GDM1 (cell line): ENCODE results near the gene EZH1.
"Not testable (repeated sequence)": the region's sequence is repeated elsewhere in the genome, so short reads cannot be mapped to it uniquely, and the experiment has no call there.

ENCODE experiments used
- DNase-seq: peaks from one replicate; lab custom pipeline; 2025; lab: John Stamatoyannopoulos, UW

EZH1 gene

DNA sequence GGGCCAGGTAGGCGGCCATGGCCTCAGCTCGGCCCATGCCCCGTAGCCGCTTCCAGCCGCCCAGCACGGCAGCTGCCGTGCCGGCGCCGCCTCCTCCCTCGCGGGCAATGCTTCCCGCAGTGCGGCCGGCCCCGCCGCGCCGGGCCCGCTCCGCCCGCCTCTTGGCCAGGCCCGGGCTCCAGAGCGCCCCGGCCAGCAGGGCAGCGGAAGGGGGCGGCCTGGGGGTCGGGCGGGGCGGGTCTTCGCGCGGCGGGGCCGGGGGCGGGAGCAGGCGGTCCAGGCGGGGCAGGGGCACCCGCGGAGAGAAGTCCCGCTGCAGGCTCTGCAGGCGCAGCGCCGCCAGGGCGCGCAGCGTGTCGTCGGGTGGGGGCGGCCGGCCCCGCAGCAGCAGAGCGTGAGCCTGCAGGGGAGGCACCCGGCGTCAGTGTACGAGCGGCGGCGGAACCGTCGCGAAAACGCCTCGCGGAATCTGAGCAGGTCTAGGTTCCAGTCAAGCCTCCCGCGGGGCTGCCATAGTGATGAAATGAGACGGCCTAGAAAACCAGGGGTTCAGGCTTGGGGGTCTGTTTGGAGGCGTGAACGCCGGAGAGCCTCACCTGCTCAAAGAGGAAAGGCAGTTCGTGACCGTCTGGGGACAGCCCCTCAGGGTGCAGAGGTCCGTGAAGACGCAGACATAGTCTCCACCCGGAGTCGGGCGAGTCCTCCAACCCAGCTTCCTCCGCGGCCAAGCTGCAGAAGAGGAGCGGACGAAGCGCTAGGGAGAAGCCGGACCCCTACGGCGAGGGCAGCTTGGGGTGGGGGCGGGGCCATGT is 74.7 kb downstream of the EZH1 start:
- DNase-seq: no peak

DNA sequence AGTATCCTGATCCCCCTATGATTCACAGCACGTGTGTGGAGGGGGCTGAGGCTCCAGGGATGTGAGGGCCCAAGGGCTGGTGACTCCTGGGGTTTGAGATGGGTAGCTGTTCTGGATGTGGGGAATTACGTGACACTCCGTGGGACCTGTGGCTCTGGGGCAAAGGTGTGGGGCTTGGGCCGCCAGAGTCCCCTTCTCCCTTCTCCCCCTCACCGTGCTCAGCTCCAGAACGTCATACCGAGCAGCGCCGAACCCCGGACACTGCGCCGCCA is 75.2 kb downstream of the EZH1 start:
- no peak for DNase-seq

DNA sequence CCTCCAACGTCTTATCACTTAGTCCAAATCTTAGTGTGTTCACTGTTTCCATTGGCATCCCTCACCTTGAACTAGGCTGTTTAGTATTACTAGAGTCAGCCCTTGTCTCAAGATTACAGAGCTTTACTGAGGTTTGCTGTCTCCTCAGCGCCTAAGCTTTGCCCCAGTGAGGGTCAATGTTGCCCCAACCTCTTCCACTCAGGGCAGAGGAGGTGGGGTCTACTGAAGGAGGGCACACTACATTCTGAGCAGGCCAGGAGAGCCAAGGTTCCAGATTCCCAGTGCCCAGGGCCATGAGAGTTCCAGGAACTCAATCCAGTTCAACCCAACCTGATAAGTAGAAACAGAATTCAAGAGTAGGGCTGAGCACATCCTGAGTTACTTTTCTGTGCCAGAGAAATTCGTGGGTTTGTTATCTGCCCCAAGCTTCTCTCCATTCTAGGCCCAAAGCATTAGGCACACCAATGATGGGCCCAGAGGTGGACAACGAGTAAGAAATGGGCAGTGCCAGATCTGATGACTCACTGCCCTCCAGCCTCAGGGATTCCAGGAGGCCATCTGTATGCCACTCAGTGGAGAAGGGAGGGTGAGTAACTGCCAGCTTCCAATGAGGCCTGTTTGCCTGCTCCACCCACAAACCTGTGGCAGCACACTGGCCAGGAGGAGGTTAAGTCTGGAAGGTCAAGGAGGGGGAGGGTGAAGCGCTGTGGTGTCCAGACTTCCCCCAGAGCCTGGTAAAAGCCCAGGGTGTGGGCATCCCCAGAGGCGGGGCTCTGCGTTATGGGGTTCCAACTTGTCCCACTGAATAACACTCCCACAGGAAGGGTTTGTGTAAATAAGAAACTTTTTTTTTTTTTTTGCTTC is 77.5 kb downstream of the EZH1 start:
- DNase-seq: no peak

DNA sequence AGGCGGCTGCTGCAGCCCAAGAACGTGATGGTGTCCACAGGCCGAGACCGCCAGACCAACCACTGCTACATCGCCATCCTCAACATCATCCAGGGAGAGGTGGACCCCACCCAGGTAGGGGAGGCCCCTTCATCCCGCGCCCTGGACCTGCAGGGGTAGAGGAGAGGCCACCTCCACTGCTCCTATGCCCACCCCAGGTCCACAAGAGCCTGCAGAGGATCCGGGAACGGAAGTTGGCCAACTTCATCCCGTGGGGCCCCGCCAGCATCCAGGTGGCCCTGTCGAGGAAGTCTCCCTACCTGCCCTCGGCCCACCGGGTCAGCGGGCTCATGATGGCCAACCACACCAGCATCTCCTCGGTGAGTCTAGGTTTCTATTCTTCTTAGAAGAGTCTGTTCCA is 78.7 kb downstream of the EZH1 start:
- not testable (repeated sequence) for DNase-seq

DNA sequence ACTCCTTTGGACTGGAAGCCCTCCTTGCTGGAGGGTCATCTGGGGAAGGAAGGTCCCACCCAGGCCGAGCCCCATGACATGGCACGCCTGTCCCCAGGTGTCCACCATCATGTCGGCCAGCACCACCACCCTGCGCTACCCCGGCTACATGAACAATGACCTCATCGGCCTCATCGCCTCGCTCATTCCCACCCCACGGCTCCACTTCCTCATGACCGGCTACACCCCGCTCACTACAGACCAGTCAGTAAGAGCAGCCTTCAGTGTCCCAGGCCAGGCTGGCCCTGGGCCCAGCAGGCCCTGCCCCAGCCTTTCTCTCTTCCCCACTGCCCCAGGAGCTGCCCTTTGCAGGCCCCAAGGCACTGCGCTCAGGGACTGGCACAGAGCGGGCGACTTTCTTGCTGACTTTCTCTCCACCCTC is 79.2 kb downstream of the EZH1 start:
- no peak for DNase-seq

DNA sequence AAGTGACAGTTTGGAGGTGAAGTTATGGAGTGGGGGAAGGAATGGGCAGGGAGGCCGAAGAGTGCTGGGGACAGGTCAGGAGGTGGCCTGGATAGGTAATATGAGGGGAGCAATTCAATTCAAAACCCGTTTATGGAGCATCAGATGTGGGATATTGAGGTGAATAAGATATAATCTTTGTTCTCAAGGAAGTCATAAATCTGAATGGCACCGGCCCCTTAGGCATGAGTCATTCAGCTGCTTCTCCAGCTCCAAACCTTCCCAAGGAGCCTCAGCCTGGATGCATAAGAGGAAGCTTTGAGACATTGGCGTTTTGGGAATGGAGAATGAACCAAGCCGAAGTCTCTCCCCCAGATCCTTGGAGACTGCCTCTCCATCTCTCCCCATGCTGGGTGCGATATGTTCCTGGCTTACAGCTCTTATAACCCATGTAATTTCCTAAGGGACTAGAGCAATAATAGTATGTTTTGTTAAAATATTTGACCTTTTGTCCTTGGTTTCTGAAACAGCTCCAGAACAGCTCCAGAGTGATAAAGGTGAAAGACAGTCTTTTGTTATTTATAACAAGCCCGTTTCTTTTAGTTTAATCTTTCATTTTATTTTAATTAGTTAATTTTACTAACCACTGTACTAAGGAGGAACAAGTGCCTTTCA is 84.0 kb downstream of the EZH1 start:
- DNase-seq: no peak

DNA sequence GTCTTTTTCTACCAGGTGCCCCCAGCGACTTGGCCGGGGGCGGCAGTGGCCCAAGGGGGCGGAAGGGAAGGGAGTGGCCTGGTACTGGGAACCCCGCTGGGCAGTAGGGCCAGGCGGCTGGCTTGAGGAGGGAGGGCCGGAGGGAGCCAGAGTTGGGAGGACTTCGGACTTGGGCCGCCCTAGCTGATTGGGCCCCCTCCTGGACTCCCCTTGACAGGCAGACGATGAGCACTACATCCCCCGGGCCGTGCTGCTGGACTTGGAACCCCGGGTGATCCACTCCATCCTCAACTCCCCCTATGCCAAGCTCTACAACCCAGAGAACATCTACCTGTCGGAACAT is 84.9 kb downstream of the EZH1 start:
- DNase-seq: not testable (repeated sequence)

DNA sequence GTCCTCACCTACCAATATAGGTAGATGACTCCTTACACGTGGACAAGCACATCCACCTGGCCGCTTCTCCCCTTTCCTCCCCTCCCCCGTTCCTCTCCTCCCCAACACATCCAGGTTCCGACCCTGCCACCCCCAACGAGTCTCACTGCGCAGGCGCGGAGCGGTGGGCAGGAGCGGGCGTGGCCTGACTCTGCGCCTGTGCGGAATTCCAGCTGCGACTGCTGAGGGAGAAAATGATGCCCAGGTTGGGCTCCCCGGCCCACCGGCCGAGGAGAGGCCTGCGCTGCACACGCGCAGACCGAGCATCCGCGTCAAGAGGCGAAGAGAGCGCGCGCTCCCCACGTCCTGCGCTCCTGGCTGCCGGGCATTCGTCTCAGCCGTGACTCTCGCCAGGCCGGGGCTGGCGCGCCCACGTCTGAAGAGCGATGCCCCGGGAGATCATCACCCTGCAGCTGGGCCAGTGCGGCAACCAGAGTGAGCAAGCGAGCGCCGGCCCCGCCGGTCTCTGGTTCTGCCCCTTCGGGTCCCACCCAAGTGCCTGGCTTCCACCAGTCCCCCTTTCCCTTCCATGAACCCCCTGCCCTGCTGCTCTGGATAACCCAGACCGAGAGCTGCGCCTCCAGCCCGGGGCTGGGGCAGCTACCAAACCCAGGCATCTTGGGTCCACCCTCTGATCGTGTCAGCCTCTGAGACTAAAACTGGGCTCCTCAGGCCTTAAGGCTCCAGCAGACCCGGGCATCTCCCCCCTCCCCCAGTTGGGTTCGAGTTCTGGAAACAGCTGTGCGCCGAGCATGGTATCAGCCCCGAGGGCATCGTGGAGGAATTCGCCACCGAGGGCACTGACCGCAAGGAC is 85.5 kb downstream of the EZH1 start, which contains the start of gene TUBG2:
Gene TUBG2, plus strand, starts transcription at position 206 of the 853 bp plus-strand sequence. Its CDS starts 220 bp downstream, at position 426.
- peak; percentile 56 for DNase-seq

DNA sequence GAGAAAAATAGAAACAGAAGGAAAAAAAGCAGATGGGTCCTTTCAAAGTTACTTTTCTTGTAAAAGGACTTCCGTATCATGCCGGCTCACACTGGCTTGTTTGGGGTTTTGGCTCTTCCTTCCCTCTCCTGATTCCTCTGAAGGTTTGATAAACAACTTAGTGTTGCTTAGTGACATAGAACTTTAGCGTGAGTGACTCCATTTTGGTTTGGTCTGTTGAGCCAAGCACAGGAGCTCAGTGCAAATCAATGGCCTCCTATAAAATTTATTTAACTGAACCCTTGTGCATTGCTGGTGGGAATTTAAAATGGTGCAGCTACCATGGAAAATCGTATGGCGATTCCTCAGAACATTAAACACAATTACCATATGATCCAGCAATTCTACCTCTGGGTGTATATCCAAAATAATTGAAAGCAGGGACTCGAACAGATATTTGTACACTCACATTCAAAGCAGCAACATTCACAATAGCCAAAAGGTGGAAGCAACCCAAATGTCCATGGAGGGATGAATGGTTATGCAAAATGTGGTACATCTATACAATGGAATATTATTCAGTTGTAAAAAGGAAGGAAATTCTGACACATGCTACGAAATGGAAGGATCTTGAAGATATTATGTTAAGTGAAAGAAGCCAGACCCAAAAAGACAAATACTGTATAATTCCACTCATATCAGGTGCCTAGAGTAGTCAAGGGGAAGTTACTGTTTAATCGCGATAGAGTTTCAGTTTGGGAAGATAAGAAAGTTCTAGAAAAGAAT is 86.8 kb downstream of the EZH1 start:
- no peak for DNase-seq

DNA sequence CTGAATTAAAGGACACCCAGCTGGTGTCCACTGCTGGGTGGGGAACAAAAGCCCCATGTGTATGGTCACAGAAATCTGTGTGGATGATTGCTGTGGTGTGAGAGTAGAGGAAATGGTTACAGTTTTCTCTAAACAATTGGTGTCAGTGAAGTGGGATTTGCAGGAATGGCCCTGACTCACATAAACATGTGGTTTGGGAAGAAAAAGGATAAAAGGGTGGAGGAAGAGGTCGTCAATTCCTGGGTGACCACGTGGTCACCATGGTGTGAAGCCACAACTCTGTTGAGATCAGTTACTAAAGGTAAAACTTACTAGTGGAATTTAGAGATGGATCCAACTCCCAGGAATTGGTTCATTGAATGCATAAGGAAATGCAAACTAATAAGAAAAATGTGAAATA is 89.3 kb downstream of the EZH1 start:
- DNase-seq: no peak

DNA sequence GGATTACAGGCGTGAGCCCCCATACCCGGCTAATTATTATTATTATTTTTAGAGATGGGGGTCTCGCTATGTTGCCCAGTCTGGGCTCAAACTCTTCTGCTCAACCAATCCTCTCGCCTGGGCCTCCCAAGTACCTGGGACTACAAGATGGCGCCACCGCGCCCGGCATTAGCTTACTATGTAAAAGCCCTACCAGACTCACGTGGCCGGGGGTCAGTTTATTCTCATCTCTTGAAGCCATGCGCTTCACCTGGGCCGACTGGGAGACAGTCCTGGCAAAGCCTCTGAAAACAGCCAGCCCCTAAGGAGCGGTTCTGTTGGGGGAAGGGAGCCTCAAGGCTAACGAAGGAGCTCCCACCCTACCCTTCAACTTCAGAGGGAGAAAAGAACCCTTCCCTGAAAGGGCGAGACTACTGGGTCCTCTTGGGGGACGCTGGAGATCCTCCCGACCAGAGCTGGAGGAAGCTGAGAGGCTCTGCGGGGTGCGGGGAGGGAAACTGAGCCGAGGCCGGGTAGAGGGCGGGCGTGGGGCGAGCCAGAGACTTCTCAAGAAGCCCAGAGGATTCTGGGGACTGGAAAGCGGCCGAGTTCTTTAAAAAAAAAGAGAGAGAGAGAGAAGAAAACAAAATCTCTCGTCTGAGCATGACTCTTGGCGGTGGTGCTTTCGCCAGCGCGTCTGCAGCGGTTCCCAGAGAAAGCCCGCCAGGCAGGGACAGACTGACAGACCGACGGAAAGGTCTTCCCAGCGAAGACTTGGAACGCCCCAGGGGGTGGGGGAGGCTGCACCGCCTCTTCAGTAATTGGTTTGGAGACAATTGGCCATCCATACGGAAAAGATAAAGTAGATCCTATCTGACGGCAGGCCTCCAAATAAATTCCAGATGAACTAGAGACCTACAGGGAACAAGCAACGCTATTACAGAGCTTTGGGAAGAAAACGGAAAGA is 91.4 kb downstream of the EZH1 start:
- DNase-seq: no peak

DNA sequence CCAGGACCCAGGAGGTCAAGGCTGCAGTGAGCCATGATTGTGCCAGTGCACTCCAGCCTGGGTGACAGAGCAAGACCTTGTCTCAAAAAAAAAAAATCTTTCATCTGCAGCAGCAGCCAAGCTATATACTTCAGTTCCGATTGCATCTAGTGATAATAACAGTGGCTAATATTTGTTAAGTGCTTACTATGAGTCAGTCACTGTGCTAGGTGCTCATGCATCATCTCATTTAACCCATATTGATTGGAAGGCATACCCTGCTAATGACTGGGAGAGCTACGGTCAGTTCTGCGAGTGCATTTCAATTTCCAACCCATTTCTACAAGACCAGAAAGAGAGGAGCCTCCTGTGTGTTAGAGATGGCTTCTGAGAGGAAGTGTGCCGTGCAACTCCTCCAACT is 93.4 kb downstream of the EZH1 start:
- DNase-seq: no peak
